Measurements from ENCODE around the gene ARCN1.
"Not testable (repeated sequence)": the region's sequence is repeated elsewhere in the genome, so short reads cannot be mapped to it uniquely, and the experiment has no call there.

Gene ARCN1

DNA sequence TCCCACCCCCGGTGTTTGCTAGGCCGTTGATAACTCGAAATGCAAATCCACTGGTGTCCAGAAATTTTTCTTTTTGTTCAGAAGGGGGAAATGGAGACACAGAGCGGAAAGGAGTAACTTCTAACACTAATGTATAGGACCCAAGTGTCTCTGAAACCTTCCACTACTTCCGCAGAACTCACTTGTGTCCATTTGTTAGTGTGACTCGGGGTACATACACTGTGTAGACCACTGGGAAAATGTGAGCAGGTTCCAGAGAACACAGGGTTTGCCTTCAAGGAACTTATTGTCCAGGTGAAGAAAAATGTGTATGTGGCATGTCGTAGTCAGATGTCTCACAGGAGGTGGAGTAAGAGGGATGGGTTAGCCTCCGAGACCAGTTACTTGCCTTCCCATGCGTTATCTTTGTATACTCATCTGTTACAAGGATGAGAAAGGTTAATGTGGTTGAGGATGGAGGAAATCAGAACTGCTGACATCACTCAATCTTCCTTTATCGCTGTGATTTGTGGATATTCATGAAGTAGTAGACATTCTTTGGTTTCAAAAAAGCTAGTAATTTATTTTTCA lies 857 bp downstream of the ARCN1 start:
- peak overlapping the region; percentile 89 for H3K4me3 ChIP-seq (ENCODE audit: low read length)
- TF ChIP-seq ZNF274 (IDR thresholded peaks at IDR 0.05; ENCODE audit: low read depth, low read length), result no peak

DNA sequence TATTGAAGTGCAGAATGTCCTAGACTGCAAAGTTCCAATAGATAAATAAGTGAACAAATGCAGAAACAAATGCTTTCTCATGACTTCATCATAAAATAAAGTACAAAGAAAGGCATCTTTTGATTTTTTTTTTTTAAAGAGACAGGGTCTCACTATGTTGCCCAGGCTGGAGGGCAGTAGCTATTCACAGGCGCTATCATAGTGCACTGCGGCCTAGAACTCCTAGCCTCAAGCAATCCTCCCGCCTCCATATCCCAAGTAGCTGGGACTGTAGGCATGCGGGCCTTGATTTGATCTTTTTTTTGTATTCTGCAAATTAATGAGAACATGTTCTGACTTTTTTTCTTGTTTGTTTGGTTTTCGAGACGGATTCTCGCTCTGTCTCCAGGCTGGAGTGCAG lies 2.4 kb downstream of the ARCN1 start:
- TF ChIP-seq ZNF274 (IDR thresholded peaks at IDR 0.05; ENCODE audit: low read depth, low read length), result no peak

DNA sequence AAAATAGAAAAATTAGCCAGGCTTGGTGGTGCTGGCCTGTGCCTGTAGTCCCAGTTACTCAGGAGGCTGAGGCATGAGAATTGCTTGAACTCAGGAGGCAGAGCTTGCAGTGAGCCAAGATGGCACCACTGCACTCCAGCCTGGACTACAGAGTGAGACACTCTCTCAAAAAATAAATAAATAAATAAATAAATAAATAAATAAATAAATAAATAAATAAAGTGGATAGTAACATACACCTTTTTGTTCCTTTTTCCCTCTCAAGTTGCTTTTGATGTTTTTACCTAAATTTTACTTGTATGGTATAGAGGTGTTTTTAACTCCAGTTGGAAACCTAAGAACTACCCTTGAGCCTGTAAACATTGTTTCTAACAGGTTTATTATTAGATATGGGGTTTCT lies 5.8 kb downstream of the ARCN1 start:
- H3K4me3 ChIP-seq (ENCODE audit: low read length), result not testable (repeated sequence)

More for the DNA sequence above, 2.4 kb downstream of the ARCN1 start:
- H3K4me3 ChIP-seq (ENCODE audit: low read length), result no peak overlapping the region; the same call in 1 of the 2 replicates

DNA sequence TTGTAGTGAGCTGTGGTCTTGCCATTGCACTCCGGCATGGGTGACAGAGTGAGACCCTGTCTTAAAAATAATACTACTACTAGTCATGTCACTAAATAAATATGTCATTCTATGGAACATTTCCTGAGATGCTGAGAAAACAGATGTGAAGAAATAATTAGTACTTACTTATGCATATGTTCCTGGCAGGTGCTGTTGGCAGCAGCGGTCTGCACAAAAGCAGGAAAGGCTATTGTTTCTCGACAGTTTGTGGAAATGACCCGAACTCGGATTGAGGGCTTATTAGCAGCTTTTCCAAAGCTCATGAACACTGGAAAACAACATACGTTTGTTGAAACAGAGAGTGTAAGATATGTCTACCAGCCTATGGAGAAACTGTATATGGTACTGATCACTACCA lies 8.8 kb downstream of the ARCN1 start:
- H3K4me3 ChIP-seq (ENCODE audit: low read length), result no peak overlapping the region
- no peak for TF ChIP-seq ZNF274 (IDR thresholded peaks at IDR 0.05; ENCODE audit: low read depth, low read length)

DNA sequence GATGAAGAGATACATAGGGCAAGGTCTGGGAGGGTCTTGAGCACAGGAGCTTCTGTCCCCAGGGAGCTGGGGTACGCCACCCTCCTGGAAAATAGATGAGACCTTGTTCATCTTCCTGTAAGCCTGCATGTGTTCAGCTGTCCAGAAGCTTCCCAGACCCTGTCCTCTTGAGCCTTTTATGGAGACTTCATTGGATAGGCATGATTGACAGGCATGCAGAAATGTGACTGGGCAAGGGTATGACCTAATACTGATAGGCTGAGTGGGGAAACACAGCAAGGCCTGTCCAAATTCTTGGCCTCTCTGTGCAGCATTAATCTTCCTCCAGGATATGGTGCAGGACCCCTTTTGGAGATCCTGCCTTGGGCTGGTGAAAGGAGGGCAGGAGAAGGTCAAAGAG lies 15.7 kb downstream of the ARCN1 start:
- TF ChIP-seq ZNF274 (IDR thresholded peaks at IDR 0.05; ENCODE audit: low read depth, low read length), result no peak
- H3K4me3 ChIP-seq (ENCODE audit: low read length), result no peak overlapping the region

DNA sequence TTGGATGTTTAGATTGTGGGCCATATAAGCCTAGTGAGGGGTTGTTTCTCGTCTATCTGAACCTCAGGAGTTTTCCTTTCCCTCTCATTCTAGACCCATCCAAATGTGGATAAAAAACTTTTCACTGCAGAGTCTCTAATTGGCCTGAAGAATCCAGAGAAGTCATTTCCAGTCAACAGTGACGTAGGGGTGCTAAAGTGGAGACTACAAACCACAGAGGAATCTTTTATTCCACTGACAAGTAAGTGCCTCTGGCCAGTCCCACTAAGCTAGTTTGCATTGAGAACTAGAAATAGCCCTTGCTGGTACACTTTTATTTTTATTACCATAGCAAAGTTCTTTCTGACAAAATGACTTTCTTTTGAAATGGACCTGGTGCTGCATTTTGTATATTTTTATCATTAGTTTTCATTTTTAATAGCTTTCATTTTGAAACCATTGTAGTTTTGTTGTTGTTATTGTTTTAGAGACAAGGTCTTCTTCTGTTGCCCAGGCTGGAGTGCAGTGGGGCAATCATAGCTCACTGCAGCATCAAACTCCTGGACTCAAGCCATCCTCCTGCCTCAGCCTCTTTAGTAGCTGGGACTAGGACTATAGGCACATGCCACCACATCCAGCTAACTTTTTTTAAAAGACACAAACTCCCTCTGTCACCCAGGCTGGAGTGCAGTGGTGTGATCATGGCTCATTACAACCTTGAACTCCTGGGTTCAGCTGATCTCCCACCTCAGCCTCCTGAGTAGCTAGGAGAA lies 20.6 kb downstream of the ARCN1 start:
- TF ChIP-seq ZNF274 (IDR thresholded peaks at IDR 0.05; ENCODE audit: low read depth, low read length), result no peak
- H3K4me3 ChIP-seq (ENCODE audit: low read length), result no peak overlapping the region

DNA sequence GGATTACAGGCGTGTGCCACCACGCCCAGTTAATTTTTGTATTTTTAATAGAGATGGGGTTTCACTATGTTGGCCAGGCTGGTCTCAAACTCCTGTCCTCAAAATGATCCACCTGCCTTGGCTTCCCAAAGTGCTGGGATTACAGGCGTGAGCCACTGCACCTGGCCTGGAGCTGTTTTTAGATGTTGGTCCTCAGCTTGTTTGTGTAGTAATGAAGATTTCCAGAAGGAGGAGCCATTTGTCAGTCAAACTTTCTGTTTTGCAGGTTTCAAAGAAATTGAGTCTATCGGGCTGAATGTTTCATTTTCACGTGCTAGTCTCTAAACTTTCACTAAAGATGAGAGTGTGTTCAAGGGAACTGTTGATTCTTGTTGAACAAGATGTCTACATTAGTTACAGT lies 22.8 kb downstream of the ARCN1 start:
- not testable (repeated sequence) for H3K4me3 ChIP-seq (ENCODE audit: low read length)

DNA sequence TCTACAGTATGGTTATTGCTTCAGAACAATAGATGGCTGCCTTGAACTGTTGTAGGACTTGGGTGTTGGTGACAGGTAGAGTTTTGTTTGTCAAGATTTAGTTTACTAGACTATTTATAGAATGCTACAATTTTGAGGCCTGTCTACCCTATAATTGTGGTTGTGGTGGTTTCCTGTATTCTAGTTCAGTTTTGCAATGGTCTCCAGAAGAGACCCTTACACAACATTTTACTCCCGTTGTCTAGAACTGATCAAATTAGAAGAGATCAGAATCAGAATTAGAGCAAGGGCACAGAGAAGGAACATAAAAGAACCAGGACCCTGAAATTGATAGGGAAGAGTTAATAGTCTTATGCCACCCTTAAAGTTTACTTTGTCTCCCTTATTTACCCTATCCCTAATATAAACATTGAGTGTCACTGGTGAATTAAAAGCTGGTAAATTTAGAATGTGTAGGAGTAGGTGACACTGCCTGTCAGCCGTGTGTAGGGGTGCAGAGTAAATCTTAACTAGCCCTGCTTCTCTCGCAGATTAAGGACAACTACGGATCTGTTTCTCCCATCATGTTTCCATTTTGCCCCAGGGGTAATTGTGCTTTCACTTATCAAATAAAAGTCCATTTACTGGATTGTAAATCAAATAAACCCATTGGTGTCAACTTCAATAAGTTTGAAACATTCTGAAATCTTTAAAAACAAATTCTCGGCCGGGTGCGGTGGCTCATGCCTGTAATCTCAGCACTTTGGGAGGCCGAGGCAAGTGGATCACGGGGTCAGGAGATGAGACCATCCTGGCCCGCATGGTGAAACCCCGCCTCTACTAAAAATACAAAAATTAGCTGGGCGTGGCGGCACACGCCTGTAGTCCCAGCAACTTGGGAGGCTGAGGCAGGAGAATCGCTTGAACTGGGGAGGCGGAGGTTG lies 24.3 kb downstream of the ARCN1 start:
- no peak for TF ChIP-seq ZNF274 (IDR thresholded peaks at IDR 0.05; ENCODE audit: low read depth, low read length)
- no peak overlapping the region for H3K4me3 ChIP-seq (ENCODE audit: low read length)

DNA sequence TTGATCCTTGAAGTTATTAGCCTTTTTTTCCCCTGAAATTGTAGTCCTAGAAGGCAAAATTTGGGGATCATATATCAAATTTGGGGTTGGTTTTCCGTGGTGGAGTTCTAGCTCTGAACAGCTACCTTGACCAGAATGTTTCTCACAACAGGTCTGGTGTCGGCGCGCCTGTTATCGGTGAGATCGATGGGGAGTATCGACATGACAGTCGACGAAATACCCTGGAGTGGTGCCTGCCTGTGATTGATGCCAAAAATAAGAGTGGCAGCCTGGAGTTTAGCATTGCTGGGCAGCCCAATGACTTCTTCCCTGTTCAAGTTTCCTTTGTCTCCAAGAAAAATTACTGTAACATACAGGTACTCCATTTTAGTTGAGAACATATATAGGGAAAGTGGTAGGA lies 25.3 kb downstream of the ARCN1 start:
- no peak overlapping the region for H3K4me3 ChIP-seq (ENCODE audit: low read length)
- TF ChIP-seq ZNF274 (IDR thresholded peaks at IDR 0.05; ENCODE audit: low read depth, low read length), result no peak

DNA sequence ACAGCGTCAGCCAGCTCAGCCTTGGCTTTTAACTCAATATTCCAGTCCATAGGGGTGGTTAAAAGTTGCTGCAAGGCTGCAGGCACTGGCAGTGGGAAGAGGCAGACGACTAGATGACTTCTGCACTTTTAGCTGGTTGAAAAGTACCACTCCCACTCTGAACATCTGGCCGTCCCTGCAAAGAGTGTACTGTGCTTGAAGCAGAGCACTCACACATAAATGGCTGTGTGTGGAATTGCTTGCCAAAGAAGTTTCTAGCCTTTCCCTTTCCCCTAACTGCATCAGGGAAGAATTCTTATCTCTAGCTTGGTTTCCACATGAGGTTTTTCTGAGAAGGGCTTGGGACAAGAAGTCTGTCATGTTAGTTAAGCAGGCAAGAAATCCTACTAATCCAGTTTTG lies 30.1 kb downstream of the ARCN1 start:
- TF ChIP-seq ZNF274 (IDR thresholded peaks at IDR 0.05; ENCODE audit: low read depth, low read length), result no peak

DNA sequence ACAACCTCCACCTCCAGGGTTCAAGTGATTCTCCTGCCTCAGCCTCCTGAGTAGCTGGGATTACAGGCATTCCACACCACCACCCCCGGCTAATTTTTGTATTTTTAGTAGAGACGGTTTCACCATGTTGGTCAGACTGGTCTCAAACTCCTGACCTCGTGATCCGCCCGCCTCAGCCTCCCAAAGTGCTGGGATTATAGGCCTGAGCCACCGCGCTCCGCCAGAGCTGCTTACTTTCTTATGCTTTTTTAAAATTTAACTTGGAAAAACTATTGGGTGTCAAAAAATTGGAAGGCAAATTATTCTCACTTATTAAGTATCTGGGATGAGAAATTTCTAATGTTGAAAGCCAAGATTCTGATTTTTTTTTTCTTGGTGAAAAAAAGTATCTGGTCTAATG lies 31.5 kb downstream of the ARCN1 start:
- not testable (repeated sequence) for H3K4me3 ChIP-seq (ENCODE audit: low read length)

More for the DNA sequence above, 30.1 kb downstream of the ARCN1 start:
- H3K4me3 ChIP-seq (ENCODE audit: low read length), result no peak overlapping the region

DNA sequence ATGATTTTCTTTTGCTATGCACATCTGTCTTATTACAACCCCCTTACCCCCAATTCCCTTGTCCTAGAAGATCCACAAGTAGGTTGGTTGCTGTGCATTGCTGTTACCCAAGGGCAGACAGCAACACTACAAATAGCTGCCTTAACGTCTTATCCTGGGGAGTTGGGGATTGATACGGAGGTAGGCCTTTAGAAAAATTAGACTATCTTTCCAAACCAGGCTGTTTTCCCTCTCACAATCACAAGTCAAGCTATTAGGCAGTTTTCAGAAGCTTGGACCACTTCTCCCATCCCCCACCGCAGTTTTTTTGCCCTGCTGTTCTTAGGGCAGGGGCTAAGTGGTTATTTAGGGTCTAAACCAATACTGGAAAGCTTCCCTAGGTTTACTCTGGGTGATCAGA lies 32.4 kb downstream of the ARCN1 start:
- TF ChIP-seq ZNF274 (IDR thresholded peaks at IDR 0.05; ENCODE audit: low read depth, low read length), result no peak
- H3K4me3 ChIP-seq (ENCODE audit: low read length), result no peak overlapping the region

DNA sequence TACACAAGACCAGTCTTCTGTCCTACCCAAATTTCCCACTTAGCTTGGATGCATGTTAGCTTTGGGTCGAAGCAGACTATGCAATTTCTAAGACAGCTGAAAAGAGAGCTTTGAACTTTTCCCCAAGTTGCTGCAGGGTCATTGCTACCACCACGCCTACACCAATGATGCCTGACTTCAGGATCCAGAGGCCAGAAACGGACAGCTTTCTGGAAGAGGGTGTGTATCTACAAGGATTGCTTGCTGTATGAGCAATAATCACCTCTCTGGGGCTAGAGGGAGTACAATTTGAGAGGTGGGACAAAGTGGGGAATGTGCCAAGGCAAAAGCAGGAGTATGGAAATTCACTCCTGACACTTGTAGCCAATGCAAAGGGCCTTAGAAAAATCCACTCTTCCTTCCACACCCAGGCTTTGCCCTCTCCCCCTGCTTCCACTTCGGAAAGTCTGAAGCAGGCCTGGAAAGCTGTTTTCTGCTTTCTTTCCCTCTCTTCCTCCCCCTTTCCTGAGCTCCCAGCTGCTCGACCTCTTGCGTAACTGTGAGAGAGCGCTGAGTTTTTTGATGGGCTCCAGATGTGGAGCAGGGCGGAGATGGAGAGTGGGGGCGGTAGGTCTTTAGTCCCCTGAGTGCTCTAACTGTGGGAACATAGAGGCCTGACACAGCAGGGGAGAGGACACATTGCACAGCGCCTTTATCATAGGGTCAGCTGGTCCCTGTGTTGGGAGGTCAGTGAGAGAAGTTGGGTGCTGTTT lies 33.1 kb downstream of the ARCN1 start:
- TF ChIP-seq ZNF274 (IDR thresholded peaks at IDR 0.05; ENCODE audit: low read depth, low read length), result no peak
- no peak overlapping the region for H3K4me3 ChIP-seq (ENCODE audit: low read length)

DNA sequence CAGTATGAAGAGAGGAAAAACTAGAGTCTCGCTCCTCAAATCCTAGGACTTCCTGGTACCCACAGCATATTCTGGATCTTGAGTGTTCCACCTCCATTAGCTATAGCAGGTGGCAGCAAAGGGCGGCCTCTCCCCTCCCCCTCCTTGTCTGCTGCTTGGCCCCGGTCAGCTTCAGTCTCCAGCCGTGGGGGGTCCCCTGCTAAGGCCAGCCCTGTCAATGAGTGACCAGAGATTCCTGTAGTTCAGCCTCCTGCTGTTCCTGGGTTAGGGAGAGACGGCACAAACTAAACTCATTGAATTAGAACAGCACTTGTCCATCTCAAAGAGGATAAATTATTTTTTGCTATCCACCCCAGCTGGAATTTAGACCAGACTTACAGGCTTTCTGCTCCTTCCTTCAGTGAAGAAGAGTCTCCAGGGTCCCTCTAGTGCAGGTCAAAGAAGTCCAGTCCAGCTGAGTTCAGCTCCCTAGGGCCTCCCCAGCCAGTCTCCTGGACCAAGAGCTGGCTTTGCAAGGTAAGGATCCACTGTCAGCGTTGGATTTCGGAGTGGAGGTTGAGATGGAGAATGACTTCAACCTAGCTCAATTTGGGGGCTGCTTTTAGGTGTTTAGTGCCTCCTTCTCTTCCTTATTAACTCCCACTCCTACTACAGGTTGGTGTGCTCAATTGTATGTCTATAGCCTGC lies 34.1 kb downstream of the ARCN1 start:
- no peak for TF ChIP-seq ZNF274 (IDR thresholded peaks at IDR 0.05; ENCODE audit: low read depth, low read length)
- H3K4me3 ChIP-seq (ENCODE audit: low read length), result no peak overlapping the region

Measured in GM08714 (cell line).